Uterus (tissue), 4 donors: Measurements from ENCODE around the gene OSBPL1A. TPM values are rescaled to one million over a fixed set of nuclear protein-coding genes. Genes with fewer than 3 reads are reported as not detected.
A peak's percentile ranks its signal among the peaks of the same experiment; 100 is the strongest.
"Not testable (repeated sequence)": the region's sequence is repeated elsewhere in the genome, so short reads cannot be mapped to it uniquely, and the experiment has no call there.

ENCODE experiments used
- DNase-seq, 2 donors: peaks; one replicate each; pipeline ENCODE4 v3.0.0-alpha.2; 2019 to 2020
- H3K27ac ChIP-seq, 2 donors: fragments of 200-600 bp; sonication (generic); 1 replicate in 1 of 2; 2 replicates in 1 of 2; pipeline ENCODE4 v1.5.1; 2016 to 2018
- H3K27me3 ChIP-seq, 2 donors: fragments of 200-600 bp; sonication (generic); one replicate each; pipeline ENCODE4 v1.5.1; 2018 to 2019; ENCODE audit warnings: control low read depth in 1 of 2
- H3K36me3 ChIP-seq, 2 donors: fragments of 200-600 bp; sonication (generic); one replicate each; pipeline ENCODE4 v1.5.1; 2019; ENCODE audit warnings: control low read depth in 1 of 2
- H3K4me1 ChIP-seq, 2 donors: fragments of 200-600 bp; sonication (generic); one replicate each; pipeline ENCODE4 v1.5.1; 2018 to 2019; ENCODE audit warnings: control low read depth in 1 of 2
- H3K4me3 ChIP-seq, 2 donors: fragments of 200-600 bp; sonication (generic); 1 replicate in 1 of 2; 2 replicates in 1 of 2; pipeline ENCODE4 v1.5.1; 2018 to 2019; ENCODE audit warnings: mild to moderate bottlenecking in 1 of 2
- H3K9me3 ChIP-seq, 2 donors: fragments of 200-600 bp; sonication (generic); one replicate each; pipeline ENCODE4 v1.5.1; 2019; ENCODE audit warnings: control low read depth in 1 of 2
- POLR2A ChIP-seq, 2 donors: fragments of 450-650 bp; IDR thresholded peaks; one replicate each; pipeline ENCODE4 v1.6.1; 2016; ENCODE audit warnings: antibody characterized with exemption in 2 of 2, mild to moderate bottlenecking in 1 of 2, moderate library complexity in 1 of 2
- intact Hi-C: fragments of 100-400 bp; cut with DNase I; formaldehyde crosslinking; loops from one replicate; pipeline ENCODE4 v1.15.1; 2023; ENCODE audit warnings: low total_unique reads
- total RNA-seq, 4 donors: library from RNA; depleted of rRNA in 3 of 4; stranded (reverse); fragments of >200 nt in 3 of 4; gene quantifications; one replicate each; pipeline versions ENCODE4 v1.1.0 to v1.2.4, GENCODE V29; 2014 to 2023
- TF ChIP-seq, protein P1 (sequence below), 4 experiments: fragments of 200-600 bp in 2 of 4; fragments of 450-650 bp in 2 of 4; sonication (generic) in 2 of 4; IDR thresholded peaks; one replicate each; pipeline ENCODE4 v1.5.1; 2016 to 2019; ENCODE audit warnings: antibody characterized with exemption in 4 of 4, mild to moderate bottlenecking in 2 of 4, moderate library complexity in 1 of 4
- donor health status: DM: yes; HTN: yes; CAD: no.

The OSBPL1A gene
- total RNA-seq, 4 donors from 2014 or later = 49.4 to 72.4 (median 62.5) TPM

- no peak for TF ChIP-seq POLR2A (IDR thresholded peaks at IDR 0.05)
- TF ChIP-seq, protein P1, sequence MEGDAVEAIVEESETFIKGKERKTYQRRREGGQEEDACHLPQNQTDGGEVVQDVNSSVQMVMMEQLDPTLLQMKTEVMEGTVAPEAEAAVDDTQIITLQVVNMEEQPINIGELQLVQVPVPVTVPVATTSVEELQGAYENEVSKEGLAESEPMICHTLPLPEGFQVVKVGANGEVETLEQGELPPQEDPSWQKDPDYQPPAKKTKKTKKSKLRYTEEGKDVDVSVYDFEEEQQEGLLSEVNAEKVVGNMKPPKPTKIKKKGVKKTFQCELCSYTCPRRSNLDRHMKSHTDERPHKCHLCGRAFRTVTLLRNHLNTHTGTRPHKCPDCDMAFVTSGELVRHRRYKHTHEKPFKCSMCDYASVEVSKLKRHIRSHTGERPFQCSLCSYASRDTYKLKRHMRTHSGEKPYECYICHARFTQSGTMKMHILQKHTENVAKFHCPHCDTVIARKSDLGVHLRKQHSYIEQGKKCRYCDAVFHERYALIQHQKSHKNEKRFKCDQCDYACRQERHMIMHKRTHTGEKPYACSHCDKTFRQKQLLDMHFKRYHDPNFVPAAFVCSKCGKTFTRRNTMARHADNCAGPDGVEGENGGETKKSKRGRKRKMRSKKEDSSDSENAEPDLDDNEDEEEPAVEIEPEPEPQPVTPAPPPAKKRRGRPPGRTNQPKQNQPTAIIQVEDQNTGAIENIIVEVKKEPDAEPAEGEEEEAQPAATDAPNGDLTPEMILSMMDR (IDR thresholded peaks at IDR 0.05) = no peak
- Histone ChIP-seq H3K36me3 (no peaks in the 10 kb centered on the region), H3K27ac (no peak overlapping the region), H3K4me1 (no peaks in the 10 kb centered on the region), H3K4me3 (no peak overlapping the region), H3K9me3 (no peaks in the 10 kb centered on the region), H3K27me3 (no peaks in the 10 kb centered on the region)
- DNase-seq = no peak
- intact Hi-C loops = no loop called here
These were observed 33.4 kb downstream of the OSBPL1A start for GRCh38 chr18:24364177-24364576.

DNA sequence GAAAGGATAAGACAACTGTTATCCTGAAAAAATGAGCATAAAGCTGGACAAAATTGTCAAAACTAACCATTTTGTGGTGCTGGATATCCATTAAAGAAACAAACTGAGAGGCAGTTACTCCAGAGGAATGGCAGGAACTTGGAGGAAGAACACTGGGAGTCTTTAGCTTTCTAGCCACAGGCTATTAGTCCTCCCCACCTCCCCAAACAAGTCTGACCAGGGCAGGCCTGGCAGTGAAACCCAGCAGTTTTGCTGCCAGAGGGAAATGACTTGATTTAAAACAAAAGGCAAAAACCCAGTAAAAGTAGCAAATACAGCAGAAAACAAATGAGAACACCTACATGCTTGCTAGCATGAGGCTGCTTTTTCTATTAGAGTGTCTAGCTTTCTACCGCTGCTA, 34.9 kb downstream of the OSBPL1A start:
- no peak for TF ChIP-seq POLR2A (IDR thresholded peaks at IDR 0.05)
- TF ChIP-seq, protein P1 (IDR thresholded peaks at IDR 0.05) = no peak
- Histone ChIP-seq H3K9me3 (no peaks in the 10 kb centered on the region), H3K36me3 (no peaks in the 10 kb centered on the region), H3K27me3 (no peaks in the 10 kb centered on the region), H3K4me1 (no peaks in the 10 kb centered on the region), H3K4me3 (no peak overlapping the region), H3K27ac (no peak overlapping the region)
- DNase-seq = no peak
- intact Hi-C loops = no loop called here

GRCh38 chr18:24359787-24360530, 37.7 kb downstream of the OSBPL1A start:
- H3K27ac ChIP-seq, intact Hi-C loops, H3K4me1 ChIP-seq, H3K4me3 ChIP-seq, H3K9me3 ChIP-seq, DNase-seq, H3K27me3 ChIP-seq, H3K36me3 ChIP-seq: not testable (repeated sequence)
- TF ChIP-seq, protein P1 (IDR thresholded peaks at IDR 0.05) = peak; percentile 63 to 77 (median 72)

DNA sequence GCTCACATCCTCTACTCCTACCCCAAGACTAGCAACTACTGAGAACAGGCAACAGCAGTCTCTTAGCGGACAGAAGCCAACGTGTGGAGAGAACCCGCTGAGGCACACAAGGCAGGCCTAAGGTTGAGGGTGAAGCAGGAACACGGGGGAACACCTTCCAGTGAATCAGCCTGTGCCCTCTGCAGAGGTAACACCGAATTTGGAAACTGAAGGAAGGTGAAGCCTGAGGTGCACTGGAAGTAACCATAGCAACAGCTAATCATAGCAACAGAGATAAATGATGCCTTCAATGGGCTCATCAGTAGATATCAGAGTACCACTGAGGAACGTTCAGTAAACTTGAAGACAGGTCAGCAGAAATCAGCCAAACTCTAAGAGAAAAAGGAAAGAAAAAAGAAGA, 43.3 kb downstream of the OSBPL1A start:
- Histone ChIP-seq H3K4me3 (no peak overlapping the region), H3K36me3 (no peaks in the 10 kb centered on the region), H3K27me3 (no peaks in the 10 kb centered on the region), H3K4me1 (no peaks in the 10 kb centered on the region), H3K9me3 (no peaks in the 10 kb centered on the region), H3K27ac (no peak overlapping the region)
- intact Hi-C loops = no loop called here
- no peak for DNase-seq
- TF ChIP-seq POLR2A (IDR thresholded peaks at IDR 0.05) = no peak
- TF ChIP-seq, protein P1 (IDR thresholded peaks at IDR 0.05) = no peak

DNA sequence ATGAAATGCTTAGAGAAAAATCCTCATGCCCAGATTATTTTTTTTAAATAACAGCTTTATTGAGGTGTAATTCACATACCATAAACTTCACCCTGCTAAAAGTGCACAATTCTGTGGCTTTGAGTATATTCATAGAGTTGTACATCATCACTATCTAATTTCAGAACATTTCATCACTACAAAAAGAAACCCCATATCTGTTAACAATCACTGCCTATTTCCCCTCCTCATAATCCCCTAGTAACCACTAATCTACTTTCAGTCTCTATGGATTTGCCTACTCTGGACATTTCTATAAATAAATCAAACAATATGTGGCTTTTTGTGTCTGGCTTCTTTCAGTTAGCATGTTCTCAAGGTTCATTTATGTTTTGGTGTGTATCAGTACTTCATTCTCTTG, 51.4 kb downstream of the OSBPL1A start:
- TF ChIP-seq, protein P1 (IDR thresholded peaks at IDR 0.05) = no peak
- no peak for TF ChIP-seq POLR2A (IDR thresholded peaks at IDR 0.05)
- no peaks in the 10 kb centered on the region for H3K4me1 ChIP-seq
- H3K4me3 ChIP-seq = no peak overlapping the region
- no peaks in the 10 kb centered on the region for H3K36me3 ChIP-seq
- DNase-seq = no peak
- intact Hi-C loops = no loop called here
- H3K9me3 ChIP-seq = no peaks in the 10 kb centered on the region
- H3K27me3 ChIP-seq = no peaks in the 10 kb centered on the region
- no peak overlapping the region for H3K27ac ChIP-seq
